PC-9 (cell line): ENCODE measurements around the gene NEURL1B. TPM values are rescaled to one million over a fixed set of nuclear protein-coding genes. Genes with fewer than 3 reads are reported as not detected.

Experiments
- BruUV-seq: library from RNA; stranded (reverse); fragments of 400-500 nt; replicated peaks from 2 replicates; lab custom pipeline; 2021; lab: Mats Ljungman, UMichigan
- CTCF ChIA-PET: fragments of 300-600 bp; sonication (Branson Sonifier 250); formaldehyde crosslinking; loops from one replicate; lab custom pipeline; 2022; ENCODE audit warnings: antibody characterized with exemption; lab: Charles Lee
- POLR2A ChIA-PET: fragments of 300-600 bp; sonication (Branson Sonifier 250); formaldehyde crosslinking; loops from one replicate; lab custom pipeline; 2022; ENCODE audit warnings: antibody characterized with exemption; ENCODE audit not compliant: unreplicated experiment; lab: Charles Lee
- DNase-seq, 2 experiments: peaks; one replicate each; pipeline versions ENCODE4 v3.0.0 to v3.0.0-alpha.2; 2015 to 2022; ENCODE audit warnings: mixed read lengths in 1 of 2
- H2AFZ ChIP-seq: fragments of 200-600 bp; sonication (generic); 2 replicates; pipeline ENCODE4 v1.8.1; 2017; ENCODE audit warnings: antibody characterized with exemption
- H3F3A ChIP-seq: fragments of 200-600 bp; sonication (generic); 2 replicates; pipeline ENCODE4 v1.8.1; 2017; ENCODE audit warnings: antibody characterized with exemption, mild to moderate bottlenecking, low read depth; ENCODE audit not compliant: insufficient read depth
- H3K27ac ChIP-seq: fragments of 200-600 bp; sonication (generic); 2 replicates; pipeline ENCODE4 v1.6.1; 2016; ENCODE audit warnings: mixed run types
- H3K27me3 ChIP-seq: fragments of 200-600 bp; sonication (generic); 2 replicates; pipeline ENCODE4 v1.6.1; 2016; ENCODE audit warnings: low read depth, mixed run types; ENCODE audit not compliant: insufficient read depth
- H3K36me3 ChIP-seq: fragments of 200-600 bp; sonication (generic); 2 replicates; pipeline ENCODE4 v1.6.1; 2016; ENCODE audit warnings: low read depth, mixed run types
- H3K4me1 ChIP-seq: fragments of 200-600 bp; sonication (generic); replicated peaks from 2 replicates; pipeline ENCODE4 v1.6.1; 2016; ENCODE audit warnings: mixed run types; ENCODE audit not compliant: insufficient read depth
- H3K4me2 ChIP-seq: fragments of 200-600 bp; sonication (generic); 2 replicates; pipeline ENCODE4 v1.6.1; 2017; ENCODE audit warnings: mixed run types
- H3K4me3 ChIP-seq: fragments of 200-600 bp; sonication (generic); 2 replicates; pipeline ENCODE4 v1.6.1; 2016; ENCODE audit warnings: mixed run types
- H3K79me2 ChIP-seq: fragments of 200-600 bp; sonication (generic); 2 replicates; pipeline ENCODE4 v1.6.1; 2017; ENCODE audit warnings: low read depth, mixed run types
- H3K9me2 ChIP-seq: fragments of 200-600 bp; sonication (generic); 2 replicates; pipeline ENCODE4 v1.8.1; 2017; ENCODE audit warnings: mild to moderate bottlenecking; ENCODE audit not compliant: insufficient read depth
- H3K9me3 ChIP-seq: fragments of 200-600 bp; sonication (generic); 2 replicates; pipeline ENCODE4 v1.8.1; 2016; ENCODE audit warnings: low read depth; ENCODE audit not compliant: insufficient read depth
- H4K20me1 ChIP-seq: fragments of 200-600 bp; sonication (generic); 2 replicates; pipeline ENCODE4 v1.8.1; 2017; ENCODE audit not compliant: insufficient read depth
- CTCF ChIP-seq: fragments of 200-600 bp; sonication (generic); conservative IDR thresholded peaks from 2 replicates; pipeline ENCODE4 v1.6.1; 2017; ENCODE audit warnings: mixed run types, antibody characterized with exemption, mild to moderate bottlenecking, moderate library complexity
- EZH2 ChIP-seq: fragments of 200-600 bp; sonication (generic); IDR thresholded peaks from 2 replicates; pipeline ENCODE4 v1.8.0; 2017; ENCODE audit warnings: antibody characterized with exemption, low read depth
- intact Hi-C: fragments of 100-400 bp; cut with micrococcal nuclease; formaldehyde crosslinking; loops from one replicate; pipeline ENCODE4 v1.10.0; 2022; ENCODE audit not compliant: unreplicated experiment
- total RNA-seq: library from RNA; stranded (reverse); gene quantifications from 2 replicates; pipeline ENCODE4 v1.2.3, GENCODE V29; 2021

Gene NEURL1B
- total RNA-seq, 1 experiment from 2014 or later, result 14.3 TPM

DNA sequence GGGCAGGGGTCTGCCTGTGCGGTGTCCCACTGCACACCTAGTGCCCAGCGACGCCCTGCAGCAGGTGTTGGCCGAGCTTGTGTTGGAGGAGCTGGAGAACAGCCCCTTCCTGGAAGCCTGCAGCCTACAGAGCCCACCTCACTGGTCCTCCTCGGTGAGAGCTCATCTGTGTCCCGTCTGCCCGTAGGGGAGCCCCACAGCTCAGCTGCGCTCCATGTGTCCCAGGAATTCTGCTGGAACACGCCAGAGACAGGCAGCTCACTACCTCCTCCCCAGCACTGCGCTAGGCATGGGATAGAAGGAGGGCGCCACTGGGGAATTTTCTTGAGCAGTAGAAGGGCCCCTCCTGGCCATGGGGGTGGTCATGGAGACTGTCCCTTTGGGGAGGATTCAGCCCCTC lies 85.9 kb downstream of the NEURL1B start:
- H2AFZ ChIP-seq, result no peak overlapping the region
- TF ChIP-seq CTCF, result no peak
- TF ChIP-seq EZH2, result no peak
- no peaks in the 10 kb centered on the region for H3K36me3 ChIP-seq
- ChIA-PET CTCF (no interaction called here), POLR2A (no interaction called here)
- no peaks in the 10 kb centered on the region for H3K9me2 ChIP-seq
- peaks cover 8% of the 10 kb centered on the region; the same call in 1 of the 2 replicates for H3F3A ChIP-seq
- no peaks in the 10 kb centered on the region for H4K20me1 ChIP-seq
- BruUV-seq, result no TSS peak
- no peak overlapping the region for H3K27ac ChIP-seq
- peaks cover 14% of the 10 kb centered on the region for H3K4me1 ChIP-seq
- no peak overlapping the region for H3K4me2 ChIP-seq
- no peaks in the 10 kb centered on the region for H3K79me2 ChIP-seq
- DNase-seq, result no peak
- H3K4me3 ChIP-seq, result no peak overlapping the region
- H3K27me3 ChIP-seq, result no peaks in the 10 kb centered on the region
- intact Hi-C loops, result no loop called here
- H3K9me3 ChIP-seq, result no peaks in the 10 kb centered on the region

- ChIA-PET CTCF (no interaction called here), POLR2A (no interaction called here)
- intact Hi-C loops, result no loop called here
- Histone ChIP-seq H3K27me3 (no peaks in the 10 kb centered on the region), H3K27ac (no peak overlapping the region), H3K4me2 (no peak overlapping the region), H3K4me3 (no peak overlapping the region), H4K20me1 (no peaks in the 10 kb centered on the region), H3K9me3 (no peaks in the 10 kb centered on the region), H3K36me3 (no peaks in the 10 kb centered on the region), H2AFZ (no peak overlapping the region), H3K79me2 (no peaks in the 10 kb centered on the region), H3F3A (peaks cover 14% of the 10 kb centered on the region), H3K9me2 (no peaks in the 10 kb centered on the region), H3K4me1 (peaks cover 19% of the 10 kb centered on the region)
- no peak for DNase-seq
- TF ChIP-seq EZH2, result no peak
- no peak for TF ChIP-seq CTCF
- no TSS peak for BruUV-seq
Measured at GRCh38 chr5:172727551-172727950, 86.5 kb downstream of the NEURL1B start.

- DNase-seq, result no peak
- H3K27me3 ChIP-seq, result no peaks in the 10 kb centered on the region
- H3K9me2 ChIP-seq, result no peaks in the 10 kb centered on the region
- ChIA-PET POLR2A (interaction anchor here (0.7 kb wide), 1 partner anchor 14 kb away, joined by 3 read pairs; no protein-coding TSS in a partner anchor), CTCF (no interaction called here)
- intact Hi-C loops, result no loop called here
- H3K9me3 ChIP-seq, result no peaks in the 10 kb centered on the region
- H3K27ac ChIP-seq, result no peak overlapping the region
- H3K4me2 ChIP-seq, result no peak overlapping the region
- no peaks in the 10 kb centered on the region for H3K79me2 ChIP-seq
- peaks cover 30% of the 10 kb centered on the region for H3K4me1 ChIP-seq
- H3K36me3 ChIP-seq, result no peaks in the 10 kb centered on the region
- no peak for TF ChIP-seq EZH2
- TF ChIP-seq CTCF, result no peak
- no peak overlapping the region for H2AFZ ChIP-seq
- no peaks in the 10 kb centered on the region for H4K20me1 ChIP-seq
- no TSS peak for BruUV-seq
- no peak overlapping the region for H3K4me3 ChIP-seq
- H3F3A ChIP-seq, result peaks cover 24% of the 10 kb centered on the region
Measured at GRCh38 chr5:172728481-172729241, 87.6 kb downstream of the NEURL1B start.
